GM10266 (cell line): ENCODE results near the gene NEURL2.

ENCODE experiments used
- DNase-seq: peaks from one replicate; pipeline ENCODE4 v3.0.0; 2012; ENCODE audit errors: extremely low spot score
- TF ChIP-seq, protein P1 (sequence below): IDR thresholded peaks from 2 replicates; pipeline ENCODE4 v1.5.1; 2012; ENCODE audit warnings: mild to moderate bottlenecking, low read depth; ENCODE audit not compliant: control insufficient read depth, insufficient read depth; ENCODE audit errors: missing control alignments

Gene NEURL2

DNA sequence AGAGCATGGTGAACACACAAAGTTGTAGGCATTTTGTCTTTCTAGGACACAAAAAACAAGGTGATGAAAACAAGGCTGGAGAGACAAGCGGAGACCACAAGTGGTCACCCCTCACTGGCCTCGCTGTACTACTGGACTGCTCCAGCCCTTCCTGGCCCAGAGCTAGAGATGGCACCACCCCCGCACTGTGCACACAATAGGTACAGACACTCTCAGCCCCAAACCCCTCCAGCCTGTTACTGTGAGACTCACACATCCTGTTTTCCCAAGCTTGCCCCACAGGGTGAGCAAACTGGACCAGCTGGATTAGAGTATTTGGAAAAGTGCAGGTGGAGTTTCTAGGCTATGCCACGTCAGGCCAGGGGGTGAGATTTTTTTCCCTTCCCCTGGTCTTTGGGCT lies 18.4 kb downstream of the NEURL2 start:
- TF ChIP-seq, protein P1, sequence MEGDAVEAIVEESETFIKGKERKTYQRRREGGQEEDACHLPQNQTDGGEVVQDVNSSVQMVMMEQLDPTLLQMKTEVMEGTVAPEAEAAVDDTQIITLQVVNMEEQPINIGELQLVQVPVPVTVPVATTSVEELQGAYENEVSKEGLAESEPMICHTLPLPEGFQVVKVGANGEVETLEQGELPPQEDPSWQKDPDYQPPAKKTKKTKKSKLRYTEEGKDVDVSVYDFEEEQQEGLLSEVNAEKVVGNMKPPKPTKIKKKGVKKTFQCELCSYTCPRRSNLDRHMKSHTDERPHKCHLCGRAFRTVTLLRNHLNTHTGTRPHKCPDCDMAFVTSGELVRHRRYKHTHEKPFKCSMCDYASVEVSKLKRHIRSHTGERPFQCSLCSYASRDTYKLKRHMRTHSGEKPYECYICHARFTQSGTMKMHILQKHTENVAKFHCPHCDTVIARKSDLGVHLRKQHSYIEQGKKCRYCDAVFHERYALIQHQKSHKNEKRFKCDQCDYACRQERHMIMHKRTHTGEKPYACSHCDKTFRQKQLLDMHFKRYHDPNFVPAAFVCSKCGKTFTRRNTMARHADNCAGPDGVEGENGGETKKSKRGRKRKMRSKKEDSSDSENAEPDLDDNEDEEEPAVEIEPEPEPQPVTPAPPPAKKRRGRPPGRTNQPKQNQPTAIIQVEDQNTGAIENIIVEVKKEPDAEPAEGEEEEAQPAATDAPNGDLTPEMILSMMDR: no peak
- no peak for DNase-seq

DNA sequence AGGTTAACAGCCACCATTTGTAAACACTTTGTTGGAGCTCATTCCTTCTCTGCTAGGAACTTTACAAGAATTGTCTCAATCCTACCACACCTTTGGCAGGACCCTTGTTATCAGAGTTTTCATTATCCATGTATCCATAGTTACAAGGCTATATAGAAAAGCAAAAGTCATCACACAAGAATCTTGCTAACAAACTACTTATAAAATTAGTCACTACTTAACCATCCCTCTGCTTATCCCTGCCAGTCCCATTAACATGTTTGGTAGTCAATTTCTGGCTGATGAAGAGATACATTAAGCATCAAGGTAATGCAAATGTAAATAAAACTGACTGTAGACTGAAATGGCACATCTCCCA lies 23.2 kb downstream of the NEURL2 start:
- DNase-seq: no peak
- TF ChIP-seq, protein P1: no peak

DNA sequence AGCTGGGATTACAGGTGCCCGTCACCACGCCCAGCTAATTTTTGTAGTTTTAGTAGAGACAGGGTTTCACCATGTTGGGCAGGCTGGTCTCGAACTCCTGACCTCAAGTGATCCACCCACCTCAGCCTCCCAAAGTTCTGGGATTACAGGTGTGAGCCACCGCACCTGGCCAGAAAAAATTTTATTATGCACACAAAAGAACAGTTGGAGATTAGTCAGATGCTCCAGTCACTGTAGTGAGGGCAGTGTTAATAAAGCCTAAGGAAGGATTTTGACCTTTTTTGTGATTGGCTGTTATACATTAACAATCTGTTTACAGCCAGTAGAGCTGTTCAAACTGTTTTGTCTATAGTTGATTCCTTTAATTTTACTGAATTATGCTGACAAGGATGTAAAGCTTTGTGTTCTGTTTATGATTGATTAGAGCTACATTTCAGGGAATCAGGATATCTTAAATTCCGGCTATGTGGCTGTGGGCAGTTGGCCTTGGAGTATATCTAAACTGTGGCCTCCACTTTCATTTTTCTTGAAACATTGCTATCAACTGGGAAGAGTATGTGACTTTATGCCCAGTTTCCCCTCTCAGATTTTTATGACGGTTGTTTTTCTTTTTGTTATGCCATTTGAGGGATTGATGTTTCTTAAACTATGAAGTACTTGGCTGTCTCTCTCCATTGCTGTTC lies 23.7 kb downstream of the NEURL2 start:
- no peak for DNase-seq
- TF ChIP-seq, protein P1: no peak

DNA sequence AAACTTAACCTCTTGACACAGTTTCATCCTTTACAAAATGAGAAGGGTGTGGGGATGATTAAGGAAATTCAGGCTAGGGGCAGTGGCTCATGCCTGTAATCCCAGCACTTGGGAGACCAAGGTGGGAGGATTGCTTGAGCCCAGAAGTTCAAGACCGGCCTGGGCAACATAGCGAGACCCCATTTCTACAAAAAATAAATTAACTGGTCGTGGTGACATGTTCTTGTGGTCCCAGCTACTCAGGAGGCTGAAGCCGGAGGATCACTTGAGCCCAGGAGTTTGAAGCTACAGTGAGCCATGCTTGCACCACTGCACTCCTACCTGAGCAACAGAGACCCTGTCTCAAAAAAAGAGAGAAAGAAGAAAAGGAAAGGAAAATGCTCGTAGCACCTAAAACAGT lies 24.6 kb downstream of the NEURL2 start:
- TF ChIP-seq, protein P1: no peak
- DNase-seq: no peak

DNA sequence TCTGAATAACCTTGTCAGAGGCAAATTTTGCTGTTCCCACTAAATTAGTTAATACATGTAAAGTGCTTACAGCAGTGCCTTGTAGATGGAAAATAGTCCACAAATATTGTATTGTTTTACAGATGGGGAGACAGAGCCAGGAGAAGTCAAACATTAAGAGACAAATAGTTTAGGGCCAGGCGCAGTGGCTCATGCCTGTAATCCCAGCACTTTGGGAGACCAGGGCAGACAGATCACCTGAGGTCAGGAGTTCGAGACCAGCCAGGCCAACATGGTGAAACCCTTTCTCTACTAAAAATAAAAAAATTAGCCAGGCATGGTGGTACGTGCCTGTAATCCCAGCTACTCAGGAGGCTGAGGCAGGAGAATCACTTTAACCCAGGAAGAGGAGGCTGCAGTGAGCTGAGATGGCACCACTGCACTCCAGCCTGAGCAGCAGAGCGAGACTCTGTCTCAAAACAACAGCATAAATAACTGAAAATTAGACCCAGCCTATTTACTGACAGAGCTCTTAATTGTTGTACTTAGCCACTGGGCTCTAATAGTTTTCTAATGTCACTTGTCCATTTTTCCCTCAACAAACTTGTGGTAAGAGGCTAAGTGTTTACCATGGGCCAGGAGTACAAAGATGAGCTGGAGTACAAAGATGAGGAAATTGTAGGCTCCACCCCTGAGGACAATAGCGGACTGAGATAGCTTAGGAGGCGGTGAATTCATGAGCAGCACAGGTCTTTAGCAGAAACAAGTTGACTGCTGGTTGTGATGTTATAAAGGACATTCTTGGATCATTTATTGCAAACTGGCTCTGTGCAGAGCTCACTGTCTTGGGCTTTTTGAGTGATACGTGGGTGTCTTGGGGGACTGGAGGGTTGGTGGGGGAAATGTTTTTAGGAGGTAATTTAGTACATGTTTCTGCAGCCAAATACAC lies 27.2 kb downstream of the NEURL2 start:
- TF ChIP-seq, protein P1: no peak
- no peak for DNase-seq

DNA sequence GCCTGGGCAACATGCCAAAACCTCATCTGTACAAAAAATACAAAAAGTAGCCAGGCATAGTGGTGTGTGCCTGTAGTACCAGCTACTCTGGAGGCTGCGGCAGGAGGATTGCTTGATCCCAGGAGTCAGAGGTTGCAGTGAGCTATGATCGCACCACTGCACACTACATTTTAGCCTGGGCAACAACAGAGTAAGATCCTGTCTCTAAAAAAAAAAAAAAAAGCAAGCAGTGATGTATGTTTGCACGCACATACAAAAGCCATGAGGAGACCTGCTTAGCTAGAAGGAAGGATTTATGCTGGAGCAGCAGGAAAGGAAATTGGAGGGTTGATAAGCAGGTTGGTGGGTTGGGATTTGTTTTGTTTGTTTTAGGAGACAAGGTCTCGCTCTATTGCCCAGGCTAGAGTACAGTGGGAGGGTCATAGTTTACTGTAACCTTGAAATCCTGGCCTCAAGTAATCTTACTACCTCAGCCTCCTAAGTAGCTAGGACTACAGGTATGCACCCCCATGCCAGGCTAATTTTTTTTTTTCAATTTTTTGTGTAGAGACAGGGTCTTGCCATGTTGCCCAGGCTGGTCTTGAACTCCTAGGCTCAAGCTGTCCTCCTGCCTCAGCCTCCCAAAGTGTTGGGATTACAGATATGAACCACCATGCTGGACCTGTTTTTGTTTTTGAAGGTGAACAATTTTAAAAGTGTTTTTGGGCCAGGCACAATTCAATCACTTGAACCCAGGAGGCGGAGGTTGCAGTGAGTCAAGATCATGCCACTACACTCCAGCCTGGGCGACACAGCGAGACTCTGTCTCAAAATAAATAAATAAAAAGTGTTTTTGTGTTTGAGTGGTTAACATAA lies 29.6 kb downstream of the NEURL2 start:
- DNase-seq: no peak
- TF ChIP-seq, protein P1: no peak
